Thyroid gland (tissue), 4 donors: Measurements from ENCODE around the gene PTPRN2.

Source experiments
- POLR2A ChIP-seq, 2 donors: fragments of 450-650 bp; IDR thresholded peaks; one replicate each; pipeline ENCODE4 v1.6.1; 2017; ENCODE audit warnings: antibody characterized with exemption in 2 of 2, mild to moderate bottlenecking in 2 of 2, moderate library complexity in 1 of 2
- TF ChIP-seq, protein P1 (sequence below), 6 experiments: fragments of 200-600 bp in 3 of 6; fragments of 450-650 bp in 3 of 6; sonication (generic) in 3 of 6; IDR thresholded peaks; one replicate each; pipeline ENCODE4 v1.5.1; 2016 to 2019; ENCODE audit warnings: antibody characterized with exemption in 6 of 6, mild to moderate bottlenecking in 2 of 6, inconsistent platforms in 1 of 6, moderate library complexity in 1 of 6

DNA sequence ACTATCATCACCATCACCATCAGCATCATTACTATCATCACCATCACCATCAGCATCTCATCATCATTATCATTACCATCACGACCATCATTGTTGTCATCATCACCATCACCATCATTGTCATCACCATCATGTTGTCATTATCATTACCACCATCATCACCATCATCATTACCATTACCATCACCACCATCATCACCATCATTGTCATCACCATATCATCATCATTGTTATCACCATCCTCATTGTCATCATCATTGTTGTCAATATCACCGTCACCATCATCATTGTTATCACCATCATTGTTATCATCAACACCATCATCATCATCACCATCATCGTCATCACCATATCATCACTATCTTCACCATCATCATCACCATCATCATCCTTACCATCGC is 124.3 kb downstream of the PTPRN2 start:
- TF ChIP-seq, protein P1, sequence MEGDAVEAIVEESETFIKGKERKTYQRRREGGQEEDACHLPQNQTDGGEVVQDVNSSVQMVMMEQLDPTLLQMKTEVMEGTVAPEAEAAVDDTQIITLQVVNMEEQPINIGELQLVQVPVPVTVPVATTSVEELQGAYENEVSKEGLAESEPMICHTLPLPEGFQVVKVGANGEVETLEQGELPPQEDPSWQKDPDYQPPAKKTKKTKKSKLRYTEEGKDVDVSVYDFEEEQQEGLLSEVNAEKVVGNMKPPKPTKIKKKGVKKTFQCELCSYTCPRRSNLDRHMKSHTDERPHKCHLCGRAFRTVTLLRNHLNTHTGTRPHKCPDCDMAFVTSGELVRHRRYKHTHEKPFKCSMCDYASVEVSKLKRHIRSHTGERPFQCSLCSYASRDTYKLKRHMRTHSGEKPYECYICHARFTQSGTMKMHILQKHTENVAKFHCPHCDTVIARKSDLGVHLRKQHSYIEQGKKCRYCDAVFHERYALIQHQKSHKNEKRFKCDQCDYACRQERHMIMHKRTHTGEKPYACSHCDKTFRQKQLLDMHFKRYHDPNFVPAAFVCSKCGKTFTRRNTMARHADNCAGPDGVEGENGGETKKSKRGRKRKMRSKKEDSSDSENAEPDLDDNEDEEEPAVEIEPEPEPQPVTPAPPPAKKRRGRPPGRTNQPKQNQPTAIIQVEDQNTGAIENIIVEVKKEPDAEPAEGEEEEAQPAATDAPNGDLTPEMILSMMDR (IDR thresholded peaks at IDR 0.05): no peak
- TF ChIP-seq POLR2A (IDR thresholded peaks at IDR 0.05): no peak
